Loucy (cell line): ENCODE results near the gene DNLZ.
A peak's percentile ranks its signal among the peaks of the same experiment; 100 is the strongest.

Experiments used
- H2AFZ ChIP-seq: fragments of 200-600 bp; sonication (generic); 2 replicates; pipeline ENCODE4 v1.6.0; 2016; ENCODE audit warnings: antibody characterized with exemption, mild to moderate bottlenecking, low read length, moderate library complexity
- H3F3A ChIP-seq: fragments of 200-600 bp; 2 replicates; pipeline ENCODE4 v1.6.0; 2016; ENCODE audit warnings: antibody characterized with exemption, low read depth, mild to moderate bottlenecking
- H3K27me3 ChIP-seq: fragments of 200-600 bp; sonication (generic); 2 replicates; pipeline ENCODE4 v1.6.1; 2014; ENCODE audit warnings: low read length, mild to moderate bottlenecking; ENCODE audit not compliant: insufficient read depth, poor library complexity, severe bottlenecking
- H3K36me3 ChIP-seq: fragments of 200-600 bp; sonication (generic); 2 replicates; pipeline ENCODE4 v1.6.1; 2016; ENCODE audit warnings: low read length; ENCODE audit not compliant: insufficient read depth
- H3K4me1 ChIP-seq: fragments of 200-600 bp; sonication (generic); 2 replicates; pipeline ENCODE4 v1.5.1; 2014; ENCODE audit warnings: low read length, mild to moderate bottlenecking; ENCODE audit not compliant: insufficient read depth, poor library complexity, severe bottlenecking
- H3K4me2 ChIP-seq: fragments of 200-600 bp; sonication (generic); 2 replicates; pipeline ENCODE4 v1.6.0; 2014; ENCODE audit warnings: antibody characterized with exemption, low read length, low read depth, mild to moderate bottlenecking; ENCODE audit not compliant: poor library complexity, severe bottlenecking
- H3K4me3 ChIP-seq: fragments of 200-600 bp; sonication (generic); 2 replicates; pipeline ENCODE4 v1.5.1; 2014; ENCODE audit warnings: low read length, mild to moderate bottlenecking, mixed read lengths; ENCODE audit not compliant: poor library complexity, severe bottlenecking
- H3K79me2 ChIP-seq: fragments of 200-600 bp; sonication (generic); 2 replicates; pipeline ENCODE4 v1.6.1; 2014; ENCODE audit warnings: low read length; ENCODE audit not compliant: insufficient read depth
- H3K9ac ChIP-seq: fragments of 200-600 bp; sonication (generic); 2 replicates; pipeline ENCODE4 v1.6.0; 2014; ENCODE audit warnings: mild to moderate bottlenecking, low read depth, low read length, moderate library complexity; ENCODE audit not compliant: poor library complexity, severe bottlenecking
- H3K9me2 ChIP-seq: fragments of 200-600 bp; sonication (generic); replicated peaks from 2 replicates; pipeline ENCODE4 v1.6.1; 2016; ENCODE audit warnings: low read depth, low read length, mixed read lengths
- H3K9me3 ChIP-seq: fragments of 200-600 bp; sonication (generic); 2 replicates; pipeline ENCODE4 v1.6.1; 2014; ENCODE audit warnings: mild to moderate bottlenecking, antibody characterized with exemption, low read length, low read depth; ENCODE audit not compliant: insufficient read depth
- H4K20me1 ChIP-seq: fragments of 200-600 bp; sonication (generic); 2 replicates; pipeline ENCODE4 v1.6.0; 2014; ENCODE audit warnings: antibody characterized with exemption, low read length, mild to moderate bottlenecking; ENCODE audit not compliant: insufficient read depth, poor library complexity, severe bottlenecking
- CTCF ChIP-seq: fragments of 200-600 bp; sonication (generic); conservative IDR thresholded peaks from 2 replicates; pipeline ENCODE4 v1.5.1; 2014; ENCODE audit warnings: mild to moderate bottlenecking, antibody characterized with exemption, low read length
- EZH2phosphoT487 ChIP-seq: fragments of 200-600 bp; IDR thresholded peaks from 2 replicates; pipeline ENCODE4 v1.6.1; 2018; ENCODE audit warnings: antibody characterized with exemption, mild to moderate bottlenecking, moderate library complexity, borderline replicate concordance

DNLZ gene

GRCh38 chr9:136363106-136363948 lies at the start of gene DNLZ:
Gene DNLZ (minus strand): TSS chr9:136363744. CDS start chr9:136363714, 30 bp downstream.
- no peaks in the 10 kb centered on the region for H3K79me2 ChIP-seq
- peak within 1 kb of the TSS; percentile 71 for H3K4me2 ChIP-seq
- H3K9ac ChIP-seq = peak within 1 kb of the TSS; percentile 65
- H4K20me1 ChIP-seq = peaks cover 7% of the 10 kb centered on the region
- no peaks in the 10 kb centered on the region for H3K9me2 ChIP-seq
- peaks cover 6% of the 10 kb centered on the region for H3K4me1 ChIP-seq
- H3K9me3 ChIP-seq = no peaks in the 10 kb centered on the region
- H3K4me3 ChIP-seq = peak within 1 kb of the TSS; percentile 99
- no peaks in the 10 kb centered on the region for H3F3A ChIP-seq
- peak within 1 kb of the TSS; percentile 86 for H2AFZ ChIP-seq
- no peaks in the 10 kb centered on the region for H3K36me3 ChIP-seq
- no peaks in the 10 kb centered on the region for H3K27me3 ChIP-seq
- TF ChIP-seq CTCF = peak; percentile 77
- TF ChIP-seq EZH2phosphoT487 = no peak

DNA sequence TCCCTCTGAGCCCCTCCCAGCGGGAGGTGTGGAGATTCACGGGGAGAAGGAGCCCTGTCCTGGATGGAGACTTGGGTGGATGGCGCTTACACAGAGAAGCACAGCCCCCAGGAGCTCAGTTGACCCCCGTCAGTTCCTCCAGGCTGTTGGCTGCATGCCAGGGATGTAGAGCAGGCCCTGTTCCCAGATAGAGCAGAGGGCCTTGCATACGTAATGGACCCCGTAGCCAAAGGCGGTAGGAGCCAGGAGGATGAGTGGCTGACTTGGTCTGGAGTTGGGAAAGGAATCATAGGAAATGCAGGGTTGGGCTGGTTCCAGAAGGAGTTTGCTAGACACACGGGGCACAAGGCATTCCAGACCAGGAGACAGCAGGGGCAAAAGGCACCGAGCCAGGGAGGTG lies 49.4 kb upstream of the DNLZ start:
- no peaks in the 10 kb centered on the region for H3K27me3 ChIP-seq
- H3K4me2 ChIP-seq = peak overlapping the region; percentile 95
- H3K9me2 ChIP-seq = no peaks in the 10 kb centered on the region
- H3K4me1 ChIP-seq = peaks cover 27% of the 10 kb centered on the region
- H4K20me1 ChIP-seq = peaks cover 27% of the 10 kb centered on the region
- H3K4me3 ChIP-seq = no peak overlapping the region
- TF ChIP-seq CTCF = no peak
- TF ChIP-seq EZH2phosphoT487 = no peak
- H3K36me3 ChIP-seq = peaks cover 35% of the 10 kb centered on the region; the same call in 1 of the 2 replicates
- H3F3A ChIP-seq = no peaks in the 10 kb centered on the region
- H3K9ac ChIP-seq = no peak overlapping the region
- no peaks in the 10 kb centered on the region for H3K9me3 ChIP-seq
- H3K79me2 ChIP-seq = peaks cover 54% of the 10 kb centered on the region
- H2AFZ ChIP-seq = no peak overlapping the region

DNA sequence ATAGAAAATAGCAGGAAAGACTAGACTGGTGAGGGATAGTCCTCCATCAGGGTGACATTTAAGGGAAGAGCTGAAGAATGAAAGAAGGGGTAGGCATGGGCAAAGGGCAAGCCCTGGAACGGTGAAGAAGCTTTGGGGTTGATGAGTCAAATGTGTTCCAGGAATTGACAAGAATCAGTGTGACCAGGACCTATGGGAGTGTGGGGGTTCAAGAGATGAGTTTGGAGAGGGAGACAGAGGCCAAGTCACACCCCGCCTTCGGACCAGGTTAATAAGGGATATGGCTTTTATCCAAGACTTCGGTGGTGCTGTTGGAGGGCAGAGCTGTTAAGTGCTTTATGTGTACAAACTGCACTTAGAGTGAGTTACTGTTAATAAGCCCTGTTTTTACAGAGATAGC lies 47.8 kb upstream of the DNLZ start:
- Histone ChIP-seq H2AFZ (no peak overlapping the region), H4K20me1 (peaks cover 27% of the 10 kb centered on the region), H3K4me2 (peak overlapping the region; percentile 95), H3K36me3 (peaks cover 29% of the 10 kb centered on the region; the same call in 1 of the 2 replicates), H3K9me3 (no peaks in the 10 kb centered on the region), H3K4me1 (peaks cover 27% of the 10 kb centered on the region), H3K27me3 (no peaks in the 10 kb centered on the region), H3F3A (no peaks in the 10 kb centered on the region), H3K9me2 (no peaks in the 10 kb centered on the region), H3K4me3 (peak overlapping the region; percentile 84), H3K79me2 (peaks cover 65% of the 10 kb centered on the region), H3K9ac (peak overlapping the region; percentile 80)
- no peak for TF ChIP-seq CTCF
- no peak for TF ChIP-seq EZH2phosphoT487
